ENCODE data around the gene NTRK2. TPM values are rescaled to one million over a fixed set of nuclear protein-coding genes. Genes with fewer than 3 reads are reported as not detected.

The NTRK2 gene
- total RNA-seq, 1 donor from 2014 or later: 0.98 TPM

DNA sequence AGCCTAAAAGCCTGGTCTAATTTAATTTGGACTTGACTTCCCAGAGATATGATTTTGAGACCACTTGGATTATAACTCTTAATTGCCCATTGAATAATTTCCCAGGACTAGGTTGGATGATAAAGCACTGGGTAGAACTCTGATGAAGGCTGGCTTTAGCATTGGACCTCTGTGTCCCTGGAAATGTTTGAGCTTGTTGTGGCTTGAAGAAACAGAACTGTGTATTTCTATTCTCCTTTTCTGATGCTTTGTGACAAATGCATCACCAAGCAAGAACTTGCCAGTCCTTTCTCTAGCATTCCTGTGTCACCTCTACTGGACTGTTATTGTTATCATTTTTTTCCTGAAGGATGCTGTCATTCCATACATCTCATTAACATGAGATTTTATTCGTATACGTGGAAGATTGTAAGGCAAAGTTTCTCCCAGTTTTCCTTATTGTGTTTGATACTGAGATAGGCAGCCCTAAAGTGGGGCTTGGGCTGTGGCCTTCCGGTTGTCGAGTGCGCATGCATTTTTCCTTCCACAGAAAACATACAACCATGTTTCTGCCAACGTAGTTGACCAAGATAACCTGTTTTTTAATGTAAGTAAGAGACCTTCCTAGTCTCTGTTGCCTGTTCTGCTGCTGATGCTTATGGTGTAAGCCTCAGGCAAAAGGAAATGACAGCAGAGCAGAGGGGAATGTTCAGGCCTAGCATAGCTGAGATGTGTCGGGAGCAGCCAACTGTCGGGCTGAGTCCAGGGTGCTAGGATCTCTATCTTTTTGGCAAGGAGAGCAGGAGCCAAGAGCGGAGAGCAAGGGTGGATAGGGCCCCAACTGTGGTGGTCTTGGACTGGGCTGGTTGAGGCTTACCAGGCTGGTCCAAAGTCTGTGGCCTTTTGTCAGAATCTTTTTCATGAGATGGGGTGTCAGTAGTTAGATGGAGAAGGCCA is 2.3 kb downstream of the NTRK2 start:
- no peak for TF ChIP-seq CTCF (IDR thresholded peaks at IDR 0.05)
- no peak overlapping the region for H3K27ac ChIP-seq
- H3K27me3 ChIP-seq: peaks cover 41% of the 10 kb centered on the region
- ATAC-seq: no peak
- no peak overlapping the region for H3K4me3 ChIP-seq
- peaks cover 17% of the 10 kb centered on the region for H3K4me1 ChIP-seq
- H3K9me3 ChIP-seq: no peaks in the 10 kb centered on the region
- H3K36me3 ChIP-seq: no peaks in the 10 kb centered on the region
- intact Hi-C loops (cut with DNase I): no loop called here
- no peak for DNase-seq

- intact Hi-C loops (cut with DNase I): no loop called here
- Histone ChIP-seq H3K4me3 (no peak overlapping the region), H3K4me1 (peaks cover 12% of the 10 kb centered on the region), H3K27me3 (peaks cover 28% of the 10 kb centered on the region), H3K9me3 (no peaks in the 10 kb centered on the region), H3K27ac (no peak overlapping the region), H3K36me3 (no peaks in the 10 kb centered on the region)
- ATAC-seq (no peak), DNase-seq (no peak)
- no peak for TF ChIP-seq CTCF (IDR thresholded peaks at IDR 0.05)
Observed at GRCh38 chr9:84673806-84674205, 4.3 kb downstream of the NTRK2 start.

- no peaks in the 10 kb centered on the region for H3K36me3 ChIP-seq
- DNase-seq (no peak), ATAC-seq (no peak)
- intact Hi-C loops (cut with DNase I): no loop called here
- H3K4me3 ChIP-seq: no peak overlapping the region
- no peaks in the 10 kb centered on the region for H3K4me1 ChIP-seq
- no peaks in the 10 kb centered on the region for H3K9me3 ChIP-seq
- H3K27ac ChIP-seq: no peak overlapping the region
- peaks cover 5% of the 10 kb centered on the region for H3K27me3 ChIP-seq
- TF ChIP-seq CTCF (IDR thresholded peaks at IDR 0.05): no peak
Observed at GRCh38 chr9:84677080-84677479, 7.6 kb downstream of the NTRK2 start.

DNA sequence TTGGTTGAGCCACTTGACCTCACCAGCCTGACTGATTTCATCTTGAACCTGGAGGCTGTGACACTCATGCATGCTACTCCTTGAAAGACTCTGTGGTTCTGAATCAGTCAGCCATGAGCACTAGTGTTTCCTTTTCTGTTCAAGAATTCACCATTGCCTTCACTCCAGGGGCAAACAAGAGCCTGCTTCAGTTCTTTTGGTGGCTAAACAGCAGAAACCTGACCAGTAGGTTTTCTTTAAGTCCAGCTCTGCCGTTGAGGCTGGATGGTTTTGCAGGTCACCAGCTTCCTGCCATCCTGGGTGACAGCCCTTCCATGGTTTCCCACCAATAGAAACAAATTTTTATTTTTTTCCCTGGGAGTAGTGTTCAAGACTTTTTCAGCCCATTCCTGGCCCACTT is 10.0 kb downstream of the NTRK2 start:
- intact Hi-C loops (cut with DNase I): no loop called here
- TF ChIP-seq CTCF (IDR thresholded peaks at IDR 0.05): no peak
- no peak overlapping the region for H3K4me3 ChIP-seq
- no peak overlapping the region for H3K27ac ChIP-seq
- H3K36me3 ChIP-seq: no peaks in the 10 kb centered on the region
- no peak for DNase-seq
- no peaks in the 10 kb centered on the region for H3K9me3 ChIP-seq
- no peak for ATAC-seq
- H3K27me3 ChIP-seq: peaks cover 5% of the 10 kb centered on the region
- no peaks in the 10 kb centered on the region for H3K4me1 ChIP-seq

- H3K9me3 ChIP-seq: no peaks in the 10 kb centered on the region
- H3K27ac ChIP-seq: no peak overlapping the region
- intact Hi-C loops (cut with DNase I): loop anchor here (10.0 kb wide), 1 partner anchor 273 kb away; no protein-coding TSS in a partner anchor
- no peak for TF ChIP-seq CTCF (IDR thresholded peaks at IDR 0.05)
- peaks cover 5% of the 10 kb centered on the region for H3K27me3 ChIP-seq
- H3K4me1 ChIP-seq: no peaks in the 10 kb centered on the region
- H3K4me3 ChIP-seq: no peak overlapping the region
- H3K36me3 ChIP-seq: no peaks in the 10 kb centered on the region
- no peak for ATAC-seq
- DNase-seq: no peak
Observed at GRCh38 chr9:84681516-84682285, 12.2 kb downstream of the NTRK2 start.
